Measurements from ENCODE around the gene PLA2G2A. TPM values are rescaled to one million over a fixed set of nuclear protein-coding genes. Genes with fewer than 3 reads are reported as not detected.
"Not testable (repeated sequence)": the region's sequence is repeated elsewhere in the genome, so short reads cannot be mapped to it uniquely, and the experiment has no call there.

The PLA2G2A gene
- polyA plus RNA-seq, 1 of the 3 experiments (the other 2 are of a cell fraction), result not detected

GRCh38 chr1:20008391-20008841, 29.0 kb upstream of the PLA2G2A start:
- H3K36me3 ChIP-seq (replicated peaks in 1 of 2; ENCODE audit: control insufficient read depth in 1 of 2, insufficient read depth in 2 of 2, low read length in 1 of 2), result no peaks in the 10 kb centered on the region
- no peaks in the 10 kb centered on the region for H3K79me2 ChIP-seq (ENCODE audit: insufficient read depth)
- DNase-seq, result no peak
- H3K27me3 ChIP-seq (ENCODE audit: insufficient read depth), result no peaks in the 10 kb centered on the region
- H2AFZ ChIP-seq (ENCODE audit: low read depth), result no peak overlapping the region
- no peak overlapping the region for H3K4me3 ChIP-seq (ENCODE audit: low read depth in 2 of 2, low read length in 1 of 2)
- ChIA-PET POLR2A (no interaction called here), CTCF (interaction anchor here (0.9 to 1.6 kb wide), 2 partner anchors 31 to 90 kb away, joined by 3 to 5 read pairs; no protein-coding TSS in a partner anchor)
- H3K4me1 ChIP-seq (ENCODE audit: control insufficient read depth in 1 of 2, insufficient read depth in 2 of 2, low read depth in 1 of 2, low read length in 1 of 2), result no peaks in the 10 kb centered on the region
- H3F3A ChIP-seq (replicated peaks; ENCODE audit: insufficient read depth), result no peaks in the 10 kb centered on the region
- H3K27ac ChIP-seq (ENCODE audit: low read depth in 2 of 2, low read length in 1 of 2), result no peak overlapping the region
- H4K20me1 ChIP-seq (ENCODE audit: insufficient read depth), result no peaks in the 10 kb centered on the region
- WGBS (ENCODE audit: low lambda C conversion rate), result 7% methylated on average over 2 of the region's 2 CpGs
- TF ChIP-seq SMC3 (IDR thresholded peaks at IDR 0.05; ENCODE audit: low read depth, low read length), result no peak
- TF ChIP-seq CTCF (IDR thresholded peaks at IDR 0.05), result no peak
- no peak for TF ChIP-seq TAF1 (IDR thresholded peaks at IDR 0.05; ENCODE audit: borderline replicate concordance, low read depth, low read length)
- no peak for TF ChIP-seq MAX (IDR thresholded peaks at IDR 0.05; ENCODE audit: low read depth)
- TF ChIP-seq PBX3 (IDR thresholded peaks at IDR 0.05), result no peak
- TF ChIP-seq ELF1 (IDR thresholded peaks at IDR 0.05), result no peak
- no peak for TF ChIP-seq TCF12 (IDR thresholded peaks at IDR 0.05)
- TF ChIP-seq RCOR1 (IDR thresholded peaks at IDR 0.05; ENCODE audit: low read length), result no peak
- TF ChIP-seq EZH2phosphoT487 (IDR thresholded peaks at IDR 0.05; ENCODE audit: borderline replicate concordance, low read depth), result no peak
- no peak for TF ChIP-seq YY1 (IDR thresholded peaks at IDR 0.05; ENCODE audit: low read depth)
- no peaks in the 10 kb centered on the region for H3K9me3 ChIP-seq
- H3K9ac ChIP-seq, result no peak overlapping the region
- no peak overlapping the region for H3K4me2 ChIP-seq
- H3K9me2 ChIP-seq, result no peaks in the 10 kb centered on the region

DNA sequence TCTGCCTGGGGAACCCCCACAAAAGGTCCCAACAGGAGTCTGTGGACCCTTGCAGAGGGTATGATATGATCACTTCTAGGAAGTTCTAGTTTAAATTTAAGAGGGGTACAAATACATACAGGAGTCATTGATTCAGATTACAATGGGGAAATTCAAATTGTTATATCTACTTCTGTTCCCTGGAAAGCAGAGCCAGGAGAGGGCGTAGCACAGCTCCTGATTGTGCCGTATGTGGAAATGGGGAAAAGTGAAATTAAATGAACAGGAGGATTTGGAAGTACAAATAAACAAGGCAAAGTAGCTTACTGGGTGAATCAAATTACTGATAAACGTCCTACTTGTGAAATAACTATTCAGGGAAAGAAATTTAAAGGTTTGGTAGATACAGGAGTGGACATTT, 19.4 kb upstream of the PLA2G2A start:
- H3F3A ChIP-seq (replicated peaks; ENCODE audit: insufficient read depth); H3K9ac ChIP-seq; H3K79me2 ChIP-seq (ENCODE audit: insufficient read depth); H3K27me3 ChIP-seq (ENCODE audit: insufficient read depth); H3K9me3 ChIP-seq; CTCF ChIA-PET; H3K4me1 ChIP-seq (ENCODE audit: control insufficient read depth in 1 of 2, insufficient read depth in 2 of 2, low read depth in 1 of 2, low read length in 1 of 2); H3K9me2 ChIP-seq; DNase-seq; H2AFZ ChIP-seq (ENCODE audit: low read depth); H3K4me2 ChIP-seq; H3K27ac ChIP-seq (ENCODE audit: low read depth in 2 of 2, low read length in 1 of 2); H3K4me3 ChIP-seq (ENCODE audit: low read depth in 2 of 2, low read length in 1 of 2); H4K20me1 ChIP-seq (ENCODE audit: insufficient read depth); POLR2A ChIA-PET; H3K36me3 ChIP-seq (replicated peaks in 1 of 2; ENCODE audit: control insufficient read depth in 1 of 2, insufficient read depth in 2 of 2, low read length in 1 of 2): not testable (repeated sequence)
- WGBS (ENCODE audit: low lambda C conversion rate), result 0% methylated on average over 3 of the region's 3 CpGs
